Left lung (tissue), 10 donors: Measurements from ENCODE around the gene CNOT4. TPM values are rescaled to one million over a fixed set of nuclear protein-coding genes. Genes with fewer than 3 reads are reported as not detected.

Experiments used
- ATAC-seq: fragments of 200-7000 bp; cut with Tn5 transposase; one replicate; pipeline ENCODE4 v1.9.1; 2020; ENCODE audit warnings: moderate library complexity
- DNase-seq, 4 donors: peaks; one replicate each; pipeline ENCODE4 v3.0.0-alpha.2; 2013 to 2020
- H3K27ac ChIP-seq, 2 donors: fragments of 200-600 bp; sonication (generic) in 1 of 2; one replicate each; pipeline versions ENCODE4 v1.5.0 to v1.8.0; 2020 to 2021
- H3K27me3 ChIP-seq, 2 donors: fragments of 200-600 bp; sonication (generic) in 1 of 2; one replicate each; pipeline versions ENCODE4 v1.5.0 to v1.8.0; 2020 to 2021
- H3K36me3 ChIP-seq, 2 donors: fragments of 200-600 bp; sonication (generic) in 1 of 2; one replicate each; pipeline versions ENCODE4 v1.5.0 to v1.8.0; 2020 to 2021
- H3K4me1 ChIP-seq, 2 donors: fragments of 200-600 bp; one replicate each; pipeline ENCODE4 v1.8.0; 2021
- H3K4me3 ChIP-seq, 2 donors: fragments of 200-600 bp; sonication (generic) in 1 of 2; one replicate each; pipeline versions ENCODE4 v1.5.0 to v1.8.0; 2020 to 2021; ENCODE audit warnings: mild to moderate bottlenecking in 1 of 2
- H3K9me3 ChIP-seq, 2 donors: fragments of 200-600 bp; sonication (generic) in 1 of 2; one replicate each; pipeline versions ENCODE4 v1.5.0 to v1.8.0; 2020 to 2021
- intact Hi-C, 2 donors: fragments of 100-400 bp; cut with DNase I; formaldehyde crosslinking; loops; one replicate each; pipeline versions ENCODE4 v1.11.2 to v1.14.2; 2022
- polyA plus RNA-seq, 6 donors: library from polyadenylated mRNA; unstranded; fragments of 120-200 nt; gene quantifications; one replicate each; pipeline ENCODE4 v1.2.1, GENCODE V29; 2013; ENCODE audit not compliant: insufficient read length in 6 of 6
- total RNA-seq, 2 donors: library from RNA; stranded (reverse); fragmentation: NEBNext Ultra II Directional; extraction: Animal tissue kit (Norgen Biotek cat#: 25700); gene quantifications; one replicate each; pipeline ENCODE4 v1.2.1, GENCODE V29; 2021
- TF ChIP-seq, protein P1 (sequence below), 2 donors: fragments of 200-600 bp; sonication (generic) in 1 of 2; IDR thresholded peaks; one replicate each; pipeline versions ENCODE4 v1.5.0 to v1.8.0; 2021; ENCODE audit warnings: antibody characterized with exemption in 2 of 2
- donor health status: DM: no; HTN: yes; CAD: no.
- donor health status: DM: no; HTN: no; CAD: no.

The CNOT4 gene
- total and polyA plus RNA-seq, 8 donors: 21.6 to 35.4 (median 33.6) TPM

GRCh38 chr7:135466442-135467206, 43.3 kb downstream of the CNOT4 start:
- peak; percentile 17 for ATAC-seq
- no peak overlapping the region for H3K4me3 ChIP-seq
- DNase-seq: no peak
- no peaks in the 10 kb centered on the region for H3K9me3 ChIP-seq
- no peaks in the 10 kb centered on the region for H3K36me3 ChIP-seq
- TF ChIP-seq, protein P1, sequence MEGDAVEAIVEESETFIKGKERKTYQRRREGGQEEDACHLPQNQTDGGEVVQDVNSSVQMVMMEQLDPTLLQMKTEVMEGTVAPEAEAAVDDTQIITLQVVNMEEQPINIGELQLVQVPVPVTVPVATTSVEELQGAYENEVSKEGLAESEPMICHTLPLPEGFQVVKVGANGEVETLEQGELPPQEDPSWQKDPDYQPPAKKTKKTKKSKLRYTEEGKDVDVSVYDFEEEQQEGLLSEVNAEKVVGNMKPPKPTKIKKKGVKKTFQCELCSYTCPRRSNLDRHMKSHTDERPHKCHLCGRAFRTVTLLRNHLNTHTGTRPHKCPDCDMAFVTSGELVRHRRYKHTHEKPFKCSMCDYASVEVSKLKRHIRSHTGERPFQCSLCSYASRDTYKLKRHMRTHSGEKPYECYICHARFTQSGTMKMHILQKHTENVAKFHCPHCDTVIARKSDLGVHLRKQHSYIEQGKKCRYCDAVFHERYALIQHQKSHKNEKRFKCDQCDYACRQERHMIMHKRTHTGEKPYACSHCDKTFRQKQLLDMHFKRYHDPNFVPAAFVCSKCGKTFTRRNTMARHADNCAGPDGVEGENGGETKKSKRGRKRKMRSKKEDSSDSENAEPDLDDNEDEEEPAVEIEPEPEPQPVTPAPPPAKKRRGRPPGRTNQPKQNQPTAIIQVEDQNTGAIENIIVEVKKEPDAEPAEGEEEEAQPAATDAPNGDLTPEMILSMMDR (IDR thresholded peaks at IDR 0.05): no peak
- H3K4me1 ChIP-seq: no peaks in the 10 kb centered on the region
- H3K27ac ChIP-seq: no peak overlapping the region
- intact Hi-C loops: no loop called here
- H3K27me3 ChIP-seq: no peaks in the 10 kb centered on the region

GRCh38 chr7:135463908-135464307, 46.0 kb downstream of the CNOT4 start:
- Histone ChIP-seq H3K27me3 (no peaks in the 10 kb centered on the region), H3K4me3 (no peak overlapping the region), H3K4me1 (no peaks in the 10 kb centered on the region), H3K9me3 (no peaks in the 10 kb centered on the region), H3K36me3 (no peaks in the 10 kb centered on the region), H3K27ac (no peak overlapping the region)
- intact Hi-C loops: no loop called here
- ATAC-seq (no peak), DNase-seq (no peak)
- TF ChIP-seq, protein P1 (IDR thresholded peaks at IDR 0.05): no peak

- no peaks in the 10 kb centered on the region for H3K27me3 ChIP-seq
- no peaks in the 10 kb centered on the region for H3K9me3 ChIP-seq
- no peaks in the 10 kb centered on the region for H3K36me3 ChIP-seq
- ATAC-seq (no peak), DNase-seq (no peak)
- TF ChIP-seq, protein P1 (IDR thresholded peaks at IDR 0.05): no peak
- no peaks in the 10 kb centered on the region for H3K4me1 ChIP-seq
- intact Hi-C loops: no loop called here
- no peak overlapping the region for H3K27ac ChIP-seq
- H3K4me3 ChIP-seq: no peak overlapping the region
These were observed 49.8 kb downstream of the CNOT4 start for GRCh38 chr7:135459951-135460567.

DNA sequence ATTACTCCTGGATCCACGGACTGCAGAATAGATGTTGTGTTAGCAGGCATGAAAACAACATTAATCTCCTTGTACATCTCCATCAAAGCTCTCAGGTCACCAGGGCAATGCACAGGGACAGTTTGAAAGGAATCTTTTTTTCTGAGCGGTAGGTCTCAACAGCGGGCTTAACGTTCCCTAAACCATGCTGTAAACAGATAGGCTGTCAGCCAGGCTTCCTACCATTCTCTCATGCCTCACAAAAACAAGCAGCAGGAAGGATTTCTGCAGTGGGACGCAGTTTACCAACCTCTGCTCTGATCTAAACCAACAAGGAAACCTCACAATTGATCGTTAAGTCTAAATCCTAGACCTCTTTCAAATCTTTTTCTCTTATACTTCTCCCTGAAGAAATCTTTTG, 50.8 kb downstream of the CNOT4 start:
- ATAC-seq: no peak
- Histone ChIP-seq H3K27me3 (no peaks in the 10 kb centered on the region), H3K27ac (no peak overlapping the region), H3K9me3 (no peaks in the 10 kb centered on the region), H3K4me1 (no peaks in the 10 kb centered on the region), H3K4me3 (no peak overlapping the region), H3K36me3 (no peaks in the 10 kb centered on the region)
- intact Hi-C loops: no loop called here
- TF ChIP-seq, protein P1 (IDR thresholded peaks at IDR 0.05): no peak
- no peak for DNase-seq

DNA sequence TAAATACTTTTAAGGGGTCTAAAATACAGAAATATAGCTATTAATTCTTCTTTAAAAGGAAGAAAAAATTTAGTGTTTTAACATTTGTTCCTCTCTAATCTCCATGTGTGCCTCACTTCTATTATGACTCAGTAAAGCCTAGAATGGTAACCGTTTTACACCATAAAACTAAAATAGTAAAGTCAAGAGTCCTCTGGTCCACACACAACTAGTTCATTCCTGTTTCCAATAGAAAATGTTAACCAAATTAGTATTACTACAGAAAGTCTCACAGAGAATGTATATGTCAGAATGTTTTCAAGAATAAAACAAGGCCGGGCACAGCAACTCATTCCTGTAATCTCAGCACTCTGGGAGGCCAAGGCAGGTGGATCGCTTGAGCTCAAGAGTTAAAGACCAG, 55.8 kb downstream of the CNOT4 start:
- H3K27me3 ChIP-seq: no peaks in the 10 kb centered on the region
- DNase-seq (no peak), ATAC-seq (no peak)
- TF ChIP-seq, protein P1 (IDR thresholded peaks at IDR 0.05): no peak
- H3K4me1 ChIP-seq: peaks cover 0 to 10% of the 10 kb centered on the region in 2 donors
- H3K9me3 ChIP-seq: no peaks in the 10 kb centered on the region
- intact Hi-C loops: no loop called here
- H3K4me3 ChIP-seq: no peak overlapping the region
- no peak overlapping the region for H3K27ac ChIP-seq
- H3K36me3 ChIP-seq: no peaks in the 10 kb centered on the region
